Measurements from ENCODE around the gene HSFX1.

Gene HSFX1

GRCh38 chrX:149807747-149808458, 34.0 kb downstream of the HSFX1 start:
- no peak for DNase-seq

- no peak for DNase-seq
Observed at GRCh38 chrX:149818652-149819051, 44.8 kb downstream of the HSFX1 start.

- DNase-seq: no peak
Observed at GRCh38 chrX:149819371-149819770, 45.5 kb downstream of the HSFX1 start.

GRCh38 chrX:149825424-149825823, 51.6 kb downstream of the HSFX1 start:
- peak; percentile 2 for DNase-seq
